Jurkat, Clone E6-1 (cell line): Measurements from ENCODE around the gene UBAP2L. TPM values are rescaled to one million over a fixed set of nuclear protein-coding genes. Genes with fewer than 3 reads are reported as not detected.

Experiments used
- DNase-seq: peaks from one replicate; pipeline ENCODE4 v3.0.0-alpha.2; 2011; ENCODE audit warnings: low read depth, low spot score
- H3K4me3 ChIP-seq: 2 replicates; pipeline ENCODE4 v1.5.1; 2011; ENCODE audit warnings: mild to moderate bottlenecking, low read length, control low read depth, moderate library complexity
- polyA plus RNA-seq: library from polyadenylated mRNA; unstranded; fragments of >200 nt; gene quantifications from one replicate; pipeline ENCODE4 v1.2.1, GENCODE V29; 2012; ENCODE audit warnings: missing spikeins; ENCODE audit not compliant: insufficient read length, insufficient read depth

Gene UBAP2L
- 187 TPM for polyA plus RNA-seq

- peak within 1 kb of the TSS; percentile 94 for H3K4me3 ChIP-seq
- peak; percentile 98 for DNase-seq
Measured at GRCh38 chr1:154220071-154220969, at the start of gene UBAP2L. Gene UBAP2L (plus strand): TSS chr1:154220955. CDS start chr1:154225124, 4,169 bp downstream.

GRCh38 chr1:154171223-154171583, 49.6 kb upstream of the UBAP2L start:
- no peak overlapping the region for H3K4me3 ChIP-seq
- DNase-seq: no peak

- no peak for DNase-seq
- H3K4me3 ChIP-seq: no peak overlapping the region
Measured at GRCh38 chr1:154171880-154172279, 48.9 kb upstream of the UBAP2L start.

- H3K4me3 ChIP-seq: no peak overlapping the region
- no peak for DNase-seq
Measured at GRCh38 chr1:154174654-154175053, 46.1 kb upstream of the UBAP2L start.

- H3K4me3 ChIP-seq: no peak overlapping the region
- no peak for DNase-seq
Measured at GRCh38 chr1:154176337-154176736, 44.4 kb upstream of the UBAP2L start.

GRCh38 chr1:154178013-154178412, 42.7 kb upstream of the UBAP2L start:
- DNase-seq: no peak
- H3K4me3 ChIP-seq: no peak overlapping the region

GRCh38 chr1:154178911-154179811, 41.6 kb upstream of the UBAP2L start:
- H3K4me3 ChIP-seq: no peak overlapping the region
- no peak for DNase-seq

GRCh38 chr1:154179946-154180687, 40.6 kb upstream of the UBAP2L start:
- H3K4me3 ChIP-seq: no peak overlapping the region

GRCh38 chr1:154181944-154182343, 38.8 kb upstream of the UBAP2L start:
- DNase-seq: no peak
- H3K4me3 ChIP-seq: peak overlapping the region; percentile 98

More at GRCh38 chr1:154179946-154180687, 40.6 kb upstream of the UBAP2L start:
- no peak for DNase-seq

- peak overlapping the region; percentile 98 for H3K4me3 ChIP-seq
- peak; percentile 84 for DNase-seq
Measured at GRCh38 chr1:154182344-154183045, 38.3 kb upstream of the UBAP2L start.

GRCh38 chr1:154183046-154183915, 37.5 kb upstream of the UBAP2L start:
- H3K4me3 ChIP-seq: peak overlapping the region; percentile 98
- DNase-seq: peak; percentile 90

- H3K4me3 ChIP-seq: no peak overlapping the region
- DNase-seq: peak; percentile 75
Measured at GRCh38 chr1:154186177-154186576, 34.6 kb upstream of the UBAP2L start.

- H3K4me3 ChIP-seq: no peak overlapping the region
- no peak for DNase-seq
Measured at GRCh38 chr1:154186852-154187501, 33.8 kb upstream of the UBAP2L start.

GRCh38 chr1:154190550-154190949, 30.2 kb upstream of the UBAP2L start:
- no peak for DNase-seq

GRCh38 chr1:154191990-154192461, 28.7 kb upstream of the UBAP2L start, which contains the start of gene TPM3:
Gene TPM3 (minus strand): TSS chr1:154192100. CDS start chr1:154192018, 82 bp downstream.
- H3K4me3 ChIP-seq: no peak within 1 kb of the TSS
- no peak for DNase-seq

More at GRCh38 chr1:154190550-154190949, 30.2 kb upstream of the UBAP2L start:
- no peak overlapping the region for H3K4me3 ChIP-seq

- H3K4me3 ChIP-seq: no peak overlapping the region
- no peak for DNase-seq
Measured at GRCh38 chr1:154192476-154192875, 28.3 kb upstream of the UBAP2L start.

GRCh38 chr1:154193821-154194220, 26.9 kb upstream of the UBAP2L start:
- DNase-seq: no peak
- no peak overlapping the region for H3K4me3 ChIP-seq
